HuH-7.5 (cell line): ENCODE data around the gene HDGFL2.

ENCODE experiments used
- DNase-seq: peaks from one replicate; pipeline ENCODE4 v3.0.0; 2011; ENCODE audit warnings: low spot score

The HDGFL2 gene

DNA sequence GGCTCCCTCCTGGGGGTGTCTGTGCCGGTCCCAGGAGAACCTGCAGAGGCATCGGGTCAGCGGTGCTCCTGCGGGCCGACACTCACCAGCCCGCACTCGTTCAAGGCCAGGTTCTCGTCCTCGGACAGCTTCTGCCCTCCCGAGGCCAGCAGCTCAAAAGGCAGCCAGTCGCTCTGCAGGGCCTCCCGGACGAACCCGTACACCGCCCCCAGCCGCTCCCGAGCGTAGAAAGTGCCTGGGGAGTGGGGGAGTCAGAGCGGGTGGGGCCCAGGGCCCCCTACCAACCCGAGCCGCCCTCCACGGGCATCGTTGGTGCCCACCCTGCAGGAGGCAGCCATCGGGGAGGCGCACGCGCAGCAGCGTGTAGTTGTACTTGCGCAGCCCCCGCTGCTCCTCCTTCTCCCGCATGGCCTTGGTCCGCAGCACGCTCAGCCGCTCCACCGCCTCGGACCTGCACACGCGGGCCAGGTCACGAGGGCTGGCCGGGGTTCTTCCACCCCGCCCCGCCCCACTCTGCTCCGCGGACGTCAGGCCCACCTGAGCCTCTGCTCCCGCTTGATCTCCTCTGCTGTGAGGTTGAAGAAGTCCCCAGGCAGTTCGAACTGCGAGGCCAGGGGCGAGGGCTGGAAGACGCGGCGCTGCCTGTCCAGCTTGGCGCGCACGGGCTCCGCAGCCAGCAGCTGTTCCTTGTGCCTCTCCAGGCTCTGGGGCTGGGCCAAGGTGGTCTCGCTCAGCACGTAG lies 26.0 kb upstream of the HDGFL2 start:
- DNase-seq, result no peak

DNA sequence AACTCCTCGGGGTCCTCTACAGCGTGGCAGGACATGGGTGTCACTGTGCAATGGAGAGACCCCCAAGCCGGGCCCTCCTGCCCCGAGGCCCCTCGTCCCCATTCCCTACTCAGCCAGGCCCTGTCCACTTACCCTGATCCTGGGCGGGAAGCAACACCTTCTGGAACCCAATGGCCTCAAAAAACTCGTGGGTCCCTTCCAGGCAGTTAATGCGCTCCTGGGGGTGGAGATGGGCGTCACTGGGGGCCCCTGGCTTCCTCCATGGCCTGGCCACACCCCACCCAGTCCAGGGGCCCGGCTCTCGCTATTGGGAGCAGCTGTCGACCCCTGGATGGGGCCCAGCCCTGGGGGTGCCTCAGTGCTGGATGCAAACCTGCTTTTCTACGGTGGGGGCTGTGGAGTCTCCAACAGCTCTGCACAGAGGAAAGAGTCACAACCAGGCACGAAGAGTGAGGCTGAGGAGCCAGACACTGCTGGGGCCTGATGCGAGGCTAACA lies 25.3 kb upstream of the HDGFL2 start:
- DNase-seq, result no peak

DNA sequence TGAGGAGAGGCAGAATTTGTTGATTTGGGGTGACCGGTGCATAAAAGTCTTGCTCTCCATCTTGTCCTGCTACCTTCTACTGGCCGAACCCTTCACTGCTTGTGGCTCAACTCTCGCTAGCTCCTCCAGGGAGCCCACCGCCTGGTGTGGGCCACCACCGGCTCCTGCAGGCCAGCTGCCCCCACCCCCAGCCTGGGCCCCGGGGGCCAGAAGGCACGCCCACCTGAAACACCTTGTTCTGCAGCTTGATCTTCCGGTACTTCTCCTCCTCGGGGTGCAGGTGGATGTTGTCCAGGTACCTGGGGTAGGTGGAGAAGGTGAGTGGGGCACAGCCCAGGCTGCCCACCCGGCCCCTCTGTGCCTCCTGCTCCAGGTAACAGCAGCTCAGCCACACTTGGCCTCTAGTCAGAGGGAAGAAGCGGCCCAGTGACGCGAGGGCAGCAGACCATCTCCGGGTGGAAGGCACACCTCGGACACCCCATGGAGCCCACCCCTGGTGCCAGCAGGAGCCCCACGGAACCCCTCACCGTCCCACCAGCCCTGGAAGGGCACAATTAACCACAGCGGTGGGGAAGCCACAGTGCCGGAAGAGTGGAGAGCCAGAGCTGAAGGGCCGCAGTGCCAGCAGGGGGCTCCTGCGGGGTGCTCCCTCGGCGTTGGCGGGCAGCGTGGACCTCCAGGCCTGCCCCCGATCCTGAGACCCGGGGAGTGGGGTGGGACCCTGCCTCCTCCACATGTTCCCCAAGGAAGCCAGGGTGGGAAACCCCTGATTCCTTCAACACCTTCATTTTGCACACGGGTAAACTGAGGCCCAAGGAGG lies 24.6 kb upstream of the HDGFL2 start:
- no peak for DNase-seq

DNA sequence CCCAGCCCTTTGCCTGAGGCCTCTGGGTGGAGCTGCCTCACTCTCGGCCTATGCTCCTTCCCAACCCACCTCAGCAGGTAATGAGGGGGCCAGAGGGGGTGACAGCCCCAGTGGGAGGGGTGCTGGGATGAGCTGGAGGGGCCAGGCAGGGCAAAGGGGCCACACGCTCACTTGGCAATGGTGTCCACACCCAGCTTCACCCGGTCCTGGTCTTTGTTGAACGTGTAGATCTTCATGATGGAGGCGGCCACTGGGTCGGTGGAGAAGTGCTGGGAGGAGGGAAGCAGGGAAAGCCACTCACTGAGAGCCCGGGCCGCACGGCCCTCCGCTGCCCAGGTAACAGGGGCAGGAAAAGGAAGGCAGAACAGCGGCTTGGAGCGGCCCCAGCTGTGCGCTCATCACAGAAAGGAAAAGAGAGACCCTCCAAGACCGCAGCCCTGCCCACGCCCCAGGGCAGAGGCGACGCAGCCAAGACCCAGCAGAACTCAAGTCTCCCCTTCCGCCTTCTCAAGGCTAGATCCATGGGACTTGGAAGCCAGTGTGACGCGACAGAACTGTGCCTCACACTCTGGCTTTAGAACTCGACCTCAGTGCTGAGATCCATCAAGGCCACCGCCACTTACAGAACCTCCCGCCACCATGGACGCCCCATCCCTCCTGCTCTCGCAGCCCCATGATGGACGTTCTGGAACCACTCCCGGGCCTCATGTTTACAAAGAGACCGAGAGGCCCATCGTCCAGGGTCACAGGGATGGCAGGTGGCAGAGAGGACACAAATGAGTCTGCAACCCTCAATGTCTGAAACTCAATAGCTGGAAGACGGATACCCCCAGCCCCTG lies 23.7 kb upstream of the HDGFL2 start:
- DNase-seq, result no peak

DNA sequence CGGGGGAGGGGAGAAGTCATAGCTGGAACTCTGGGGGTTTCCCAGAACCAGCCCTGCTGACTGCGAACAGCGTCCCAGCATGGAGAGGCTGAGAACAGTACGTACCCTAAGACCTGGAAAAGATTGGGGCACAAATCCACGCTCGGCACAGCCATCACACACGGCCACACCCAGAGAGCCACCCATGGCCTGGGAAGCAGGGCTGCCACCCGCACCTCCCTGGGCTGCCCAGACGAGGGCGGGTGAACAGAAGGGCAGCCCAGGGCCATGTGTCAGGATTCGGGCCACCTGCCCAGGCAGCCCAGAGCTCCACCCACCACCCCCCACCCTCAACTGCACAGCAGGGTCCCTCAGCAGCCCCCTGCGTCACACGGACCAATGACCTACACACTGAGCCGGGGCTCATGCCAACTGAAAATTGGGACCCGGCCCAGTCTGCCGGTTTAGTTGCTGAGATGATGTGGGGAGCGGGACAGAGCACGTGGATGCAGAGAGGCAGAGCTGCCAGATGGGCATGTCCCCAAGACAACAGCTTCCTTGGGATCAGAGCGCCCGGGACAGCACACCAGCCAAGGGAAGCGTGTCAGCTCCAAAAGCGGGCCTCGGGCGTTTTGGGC lies 23.0 kb upstream of the HDGFL2 start:
- DNase-seq, result no peak

DNA sequence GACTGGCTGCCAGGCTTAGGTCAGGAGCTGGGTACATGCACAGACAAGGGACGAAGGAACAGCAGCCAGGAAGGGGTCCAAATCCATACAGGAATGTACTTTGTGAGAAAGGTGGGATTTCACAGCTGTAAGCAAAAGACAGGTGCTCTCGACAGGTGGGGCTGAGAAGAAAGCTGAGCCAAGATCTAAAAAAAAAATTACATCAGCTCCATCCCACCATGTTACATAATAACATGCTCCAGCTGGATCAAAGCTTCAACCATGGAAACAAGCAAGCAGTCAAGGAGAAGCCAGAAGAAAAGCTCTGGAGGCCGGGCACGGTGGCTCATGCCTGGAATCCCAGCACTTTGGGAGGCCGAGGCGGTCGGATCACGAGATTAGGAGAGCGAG lies 22.5 kb upstream of the HDGFL2 start:
- DNase-seq, result no peak

DNA sequence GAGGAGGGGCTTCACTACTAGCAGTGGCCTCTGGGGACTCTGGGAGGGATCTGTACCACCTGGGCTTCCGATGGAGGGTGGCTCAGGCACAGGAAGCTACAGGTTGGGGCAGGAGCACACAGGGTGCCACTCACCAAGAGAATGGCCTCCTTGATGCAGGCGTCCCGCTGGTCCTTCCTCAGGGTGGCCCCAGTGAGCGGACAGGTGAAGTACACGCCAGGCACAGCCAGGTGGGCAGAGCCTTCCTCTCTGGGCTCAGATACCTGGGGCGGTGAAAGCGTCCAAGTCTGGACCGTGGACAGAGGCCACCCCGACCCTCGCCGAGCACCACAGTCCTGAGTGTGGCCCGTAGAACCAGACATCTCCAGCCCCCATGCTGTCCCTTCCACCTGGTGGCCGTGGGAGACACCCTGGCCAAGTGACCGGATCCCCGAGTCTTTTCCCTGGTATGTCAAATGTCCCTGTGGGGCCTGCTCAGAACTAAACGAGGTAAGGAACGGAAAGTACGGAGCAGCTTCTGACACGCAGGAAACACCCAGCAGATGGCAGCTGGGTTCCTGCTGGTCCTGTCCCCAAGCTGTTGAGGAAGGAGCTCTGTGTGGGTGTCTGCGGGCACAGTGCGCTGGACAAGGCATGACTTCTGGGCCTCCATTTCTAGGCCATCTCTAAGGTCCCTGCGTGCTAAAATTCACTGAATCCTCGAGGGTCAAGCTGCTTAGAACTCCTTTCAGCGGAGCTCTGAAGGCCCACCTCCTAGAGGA lies 19.7 kb upstream of the HDGFL2 start:
- DNase-seq, result no peak

DNA sequence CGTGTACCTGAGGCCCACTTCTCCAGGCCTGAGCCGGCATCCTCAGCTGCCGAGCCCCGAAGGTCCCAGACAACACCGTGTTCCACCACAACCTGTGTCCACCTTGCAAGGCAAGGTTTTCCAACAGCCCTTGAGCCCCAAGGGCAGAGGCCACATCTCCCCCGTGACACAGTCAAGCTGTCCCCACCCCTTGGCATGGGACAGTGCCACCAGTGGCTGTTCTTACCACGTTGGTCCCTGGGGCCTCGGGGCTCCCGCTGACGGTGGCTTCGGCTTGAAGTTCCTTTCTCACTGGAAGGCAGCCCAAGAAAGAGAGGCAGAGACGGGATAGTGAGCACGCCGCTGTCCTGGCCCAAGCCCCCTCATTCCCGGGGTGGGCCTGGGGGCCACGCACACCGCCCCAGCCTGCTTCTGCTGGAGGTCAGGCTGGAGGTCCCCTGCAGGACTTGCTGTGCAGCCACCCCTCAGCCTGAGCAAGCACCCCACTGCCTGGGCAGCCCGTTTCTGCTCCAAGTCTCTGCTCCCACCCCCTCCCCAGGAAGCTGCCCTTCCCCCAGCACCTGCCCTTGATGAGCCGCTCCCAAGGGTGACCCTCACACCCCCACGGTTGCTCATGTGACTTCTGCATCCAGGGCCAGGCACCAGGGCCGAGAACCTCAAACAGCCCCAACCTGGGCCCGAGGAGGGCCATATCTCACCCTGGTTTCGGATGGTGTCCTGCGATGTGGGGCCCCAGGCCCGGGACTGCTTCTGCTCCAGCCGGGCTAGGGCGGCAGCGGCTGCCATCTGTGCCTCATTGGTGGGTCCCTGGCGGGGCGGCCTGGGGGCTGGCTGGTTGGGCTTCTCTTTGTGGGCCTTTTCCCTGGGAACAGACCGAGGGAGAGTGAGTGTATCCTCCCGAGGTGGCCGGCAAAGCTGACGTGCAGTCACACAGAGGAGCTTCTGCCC lies 18.6 kb upstream of the HDGFL2 start:
- DNase-seq, result no peak

DNA sequence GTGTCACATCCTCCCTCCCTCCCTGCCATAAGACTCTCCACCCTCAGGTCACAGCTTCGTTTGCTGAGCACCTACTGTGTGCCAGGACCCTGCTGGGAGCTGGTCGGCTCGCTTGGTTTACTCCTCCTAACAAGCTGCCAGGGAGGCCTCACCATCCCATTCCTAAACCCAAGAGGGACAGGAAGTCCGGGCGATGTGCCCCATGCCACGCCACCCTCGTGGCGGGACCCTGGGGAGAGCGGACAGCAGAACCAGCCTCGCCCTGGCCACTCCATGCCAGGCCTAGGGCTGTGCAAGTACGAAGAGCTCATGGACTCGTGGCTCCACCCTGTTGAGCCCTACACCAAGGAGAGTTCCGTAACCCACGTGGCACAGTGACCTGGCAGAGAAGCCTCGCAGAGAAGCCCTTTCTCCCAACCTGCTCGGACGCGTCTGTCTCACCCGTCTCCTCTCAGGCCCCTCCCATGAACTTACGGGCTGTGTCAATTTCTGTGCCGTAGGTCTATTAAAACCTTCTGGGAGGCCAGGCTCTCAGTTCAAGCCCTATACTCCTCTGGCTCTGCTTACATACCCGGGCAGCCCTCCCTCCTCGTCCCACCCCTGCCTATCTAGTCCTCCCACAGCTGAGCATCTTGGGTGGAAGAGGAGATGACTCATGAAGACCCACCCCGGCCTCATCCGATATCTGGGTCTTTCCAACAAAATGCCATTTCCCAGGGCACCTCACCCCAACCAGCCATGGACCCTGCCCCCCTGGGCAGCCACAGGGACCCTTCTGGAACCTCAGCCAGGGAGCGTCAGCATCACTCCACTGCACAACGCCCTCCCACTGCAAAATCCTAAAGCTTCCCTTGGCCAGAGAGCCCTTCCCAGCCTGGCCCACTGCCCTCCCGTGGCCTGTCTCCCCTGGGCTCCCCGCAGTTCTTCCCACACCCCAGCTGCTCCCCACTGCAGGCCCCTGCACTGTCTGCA lies 17.1 kb upstream of the HDGFL2 start:
- DNase-seq, result no peak

DNA sequence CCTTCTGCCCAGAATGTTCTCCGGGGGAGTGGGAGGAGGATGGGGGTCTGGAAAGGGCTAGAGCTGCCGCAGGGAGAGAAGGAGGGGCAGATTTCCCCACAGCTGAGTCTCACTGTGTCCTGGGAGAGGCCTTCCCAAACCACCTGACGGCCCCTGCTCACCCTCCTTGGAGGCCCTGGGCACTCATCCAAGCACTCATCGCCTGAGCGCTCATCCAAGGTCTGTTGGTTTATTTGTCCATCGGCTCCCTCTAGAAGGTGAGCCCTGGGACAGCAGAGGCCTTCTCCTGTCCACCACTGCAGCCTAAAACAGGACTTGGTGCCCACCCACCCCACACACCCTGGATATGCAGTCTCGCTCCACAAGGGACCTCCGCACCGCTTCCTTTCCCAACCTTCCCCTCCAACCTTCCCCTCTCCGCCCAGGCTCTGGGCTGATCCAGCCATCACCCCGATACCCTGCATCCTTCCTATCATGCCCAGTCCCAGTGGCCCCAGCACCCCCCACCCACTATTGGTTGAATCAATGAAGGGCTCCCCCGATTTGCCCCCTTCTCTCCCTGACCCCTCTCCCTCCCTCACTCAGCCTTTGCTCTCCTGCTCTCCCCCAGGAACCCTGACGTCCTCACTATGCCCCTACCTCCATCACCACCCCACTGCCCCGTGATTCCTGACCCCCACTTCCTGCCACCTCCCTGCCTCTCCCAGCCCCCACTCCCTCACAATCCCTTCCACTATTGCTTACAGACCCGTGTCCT lies 16.2 kb upstream of the HDGFL2 start:
- DNase-seq, result no peak

DNA sequence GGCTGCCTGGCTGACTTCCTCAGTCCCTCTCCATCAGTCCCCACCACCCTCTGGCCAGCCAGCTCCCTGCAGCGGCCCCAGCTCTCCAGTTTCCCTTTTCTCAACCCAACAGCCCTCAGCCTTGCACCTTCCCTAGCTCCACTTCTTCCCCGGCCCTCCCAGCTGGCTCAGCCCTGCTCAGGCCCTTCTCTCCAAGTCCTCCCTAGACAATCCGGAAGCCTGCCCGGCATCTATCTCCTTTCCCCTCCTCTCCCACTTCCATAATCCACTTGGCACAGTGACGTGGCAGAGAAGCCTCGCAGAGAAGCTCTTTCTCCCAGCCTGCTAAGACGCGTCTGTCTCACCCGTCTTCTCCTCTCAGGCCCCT lies 15.6 kb upstream of the HDGFL2 start:
- no peak for DNase-seq

DNA sequence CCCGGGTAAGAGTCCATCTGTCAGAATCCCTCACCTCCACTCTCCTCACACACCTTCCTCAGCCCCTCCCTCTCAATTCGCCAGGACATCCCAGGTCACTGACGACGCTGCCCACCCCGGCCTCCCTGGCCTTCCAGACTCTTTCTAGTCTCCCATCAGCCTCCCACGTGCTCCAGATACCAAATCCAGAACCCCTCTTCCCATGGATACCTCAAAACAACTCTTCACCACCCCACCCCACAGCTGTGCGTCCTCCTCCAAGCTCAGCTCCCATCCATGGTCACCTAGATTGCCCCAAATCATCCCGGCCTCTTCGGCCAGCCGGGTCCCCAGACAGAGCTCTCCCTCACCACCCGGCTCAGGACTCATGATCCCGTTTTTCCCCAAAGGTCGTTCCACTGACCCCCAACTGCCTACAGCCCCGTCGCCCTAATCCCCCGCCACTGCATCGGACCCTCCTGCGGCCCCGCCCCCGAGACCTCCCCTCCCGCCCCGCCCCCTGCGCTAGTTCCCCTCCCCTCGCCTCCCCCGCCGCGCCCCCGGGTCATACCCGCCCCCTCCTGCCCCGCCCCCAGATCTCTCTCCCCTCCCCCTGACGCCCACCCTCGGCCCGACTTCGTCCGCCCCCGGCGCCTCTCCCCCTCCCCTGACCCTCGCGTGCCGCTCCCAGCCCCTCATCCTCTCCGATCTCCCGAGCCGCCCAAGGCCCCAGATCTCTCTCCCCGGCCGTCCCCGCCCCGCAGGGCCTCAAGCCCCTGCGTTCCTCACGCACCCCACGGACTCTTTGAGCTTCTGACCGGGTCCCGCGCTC lies 15.0 kb upstream of the HDGFL2 start:
- DNase-seq, result peak; percentile 71

DNA sequence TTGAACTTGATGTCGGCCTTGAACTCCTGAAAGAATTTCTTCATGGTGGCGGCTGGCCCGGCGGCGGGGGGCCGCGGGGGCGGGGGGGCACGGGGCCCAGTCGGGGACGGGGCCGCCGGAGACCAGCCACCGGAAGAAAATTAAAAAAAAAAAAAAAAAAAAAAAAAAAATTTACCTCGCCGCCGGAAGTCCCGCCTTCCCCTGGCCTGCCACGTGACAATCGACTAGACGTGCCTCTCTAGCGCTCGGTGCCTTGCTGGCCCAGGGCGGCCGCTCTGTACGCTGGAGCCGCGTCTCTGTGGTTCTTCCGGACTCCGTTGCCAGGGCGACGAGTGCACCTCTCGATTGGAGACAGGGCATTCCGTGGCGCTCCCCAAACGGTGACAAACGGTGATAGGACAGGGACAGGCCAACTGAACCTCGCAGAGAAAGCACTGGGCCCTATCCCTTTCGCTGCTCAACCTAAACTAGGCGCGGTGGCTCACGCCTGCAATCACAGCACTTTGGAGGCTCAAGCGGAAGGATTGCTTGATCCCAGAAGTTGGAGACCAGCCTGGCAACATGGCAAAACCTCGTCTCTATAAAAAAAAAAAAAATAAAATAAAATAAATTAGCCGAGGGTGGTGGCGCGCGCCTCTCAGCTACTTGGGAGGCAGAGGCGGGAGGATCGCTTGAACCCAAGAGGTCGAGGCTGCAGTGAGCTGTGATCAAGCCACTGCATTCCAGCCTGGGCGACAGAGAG lies 14.3 kb upstream of the HDGFL2 start, which contains the start of gene UBXN6:
Gene UBXN6 (minus strand): TSS at position 141 of the 742 bp plus-strand sequence. CDS start 97 bp downstream, at position 44.
- DNase-seq, result peak; percentile 94

DNA sequence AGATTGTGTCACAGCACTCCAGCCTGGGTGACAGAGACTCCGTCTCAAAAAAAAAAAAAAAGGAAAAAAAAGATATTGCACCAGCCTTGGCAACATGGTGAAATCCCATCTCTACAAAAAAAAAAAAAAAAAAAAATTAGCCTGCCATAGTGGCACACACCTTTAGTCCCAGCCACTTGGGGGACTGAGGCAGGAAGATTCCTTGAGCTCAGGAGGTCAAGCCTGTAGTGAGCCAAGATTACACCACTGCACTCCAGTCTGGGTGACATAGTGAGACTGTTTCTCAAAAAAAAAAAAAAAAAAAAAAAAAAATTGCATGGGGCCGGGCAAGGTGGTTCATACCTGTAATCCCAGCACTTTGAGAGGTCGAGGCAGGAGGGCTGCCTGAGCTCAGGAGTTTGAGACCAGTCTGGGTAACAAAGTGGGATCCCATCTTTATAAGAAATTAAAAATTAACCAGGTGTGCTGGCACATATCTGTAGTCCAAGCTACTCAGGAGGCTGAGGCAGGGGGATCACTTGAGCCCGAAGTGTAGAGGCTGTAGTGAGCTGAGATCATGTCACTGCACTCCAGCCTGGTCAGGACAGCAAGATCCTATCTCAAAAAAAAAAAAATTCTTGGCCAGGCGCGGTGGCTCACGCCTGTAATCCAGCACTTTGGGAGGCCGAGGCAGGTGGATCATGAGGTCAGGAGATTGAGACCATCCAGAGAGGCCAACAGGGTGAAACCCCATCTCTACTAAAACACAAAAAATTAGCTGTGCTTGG lies 7.1 kb upstream of the HDGFL2 start:
- no peak for DNase-seq

DNA sequence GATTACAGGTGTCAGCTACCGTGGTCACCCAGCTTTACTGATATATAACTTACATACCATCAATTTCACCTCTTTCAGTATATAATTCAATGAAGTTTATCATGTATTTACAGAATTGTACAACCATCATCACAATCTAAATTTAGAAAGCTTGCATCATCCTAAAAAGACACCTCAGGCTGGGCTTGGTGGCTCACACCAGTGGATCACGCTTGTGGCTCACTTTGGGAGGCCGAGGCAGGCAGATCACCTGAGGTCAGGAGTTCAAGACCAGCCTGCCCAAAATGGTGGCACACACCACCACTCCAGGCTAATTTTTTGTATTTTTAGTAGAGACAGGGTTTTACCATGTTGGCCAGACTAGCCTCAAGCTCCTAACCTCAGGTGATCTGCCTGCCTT lies 4.3 kb upstream of the HDGFL2 start:
- no peak for DNase-seq
